H1 (cell line): Measurements from ENCODE around the gene MRPL4. TPM values are rescaled to one million over a fixed set of nuclear protein-coding genes. Genes with fewer than 3 reads are reported as not detected.

ENCODE experiments used
- CEBPB ChIP-seq: IDR thresholded peaks from 2 replicates; pipeline ENCODE4 v1.6.1; 2012; ENCODE audit warnings: low read depth, low read length
- SP2 ChIP-seq: IDR thresholded peaks from 2 replicates; pipeline ENCODE4 v1.6.1; 2012; ENCODE audit warnings: mild to moderate bottlenecking, low read length, inconsistent platforms
- SP4 ChIP-seq: IDR thresholded peaks from 2 replicates; pipeline ENCODE4 v1.6.1; 2012; ENCODE audit warnings: low read length, inconsistent platforms
- polyA plus RNA-seq, 7 experiments: library from polyadenylated mRNA; depleted of rRNA in 3 of 7; stranded (reverse) in 5 of 7; unstranded in 2 of 7; fragments of >200 nt in 5 of 7; fragments of 200-250 nt in 2 of 7; gene quantifications; 1 replicate in 5 of 7; 2 replicates in 1 of 7; 4 replicates in 1 of 7; pipeline versions ENCODE4 v1.2.1 to v1.2.3, GENCODE V29; 2011 to 2013; ENCODE audit warnings: missing spikeins in 2 of 7, mixed read lengths in 2 of 7
- total RNA-seq: library from RNA; stranded (reverse); fragmentation: NEBNext Ultra II Directional; extraction: Animal tissue kit (Norgen Biotek cat#: 25700); gene quantifications from 2 replicates; pipeline ENCODE4 v1.2.1, GENCODE V29; 2021
- TF ChIP-seq, protein P1 (sequence below): IDR thresholded peaks from 2 replicates; pipeline ENCODE4 v1.6.1; 2011; ENCODE audit warnings: low read depth, mild to moderate bottlenecking, low read length; ENCODE audit not compliant: insufficient read depth

MRPL4 gene
- total and polyA plus RNA-seq, 2 of the 8 experiments (the other 6 are each of a cell fraction or from before 2014, with no cell fraction given) = 82.3 to 187 TPM

- TF ChIP-seq SP4 = no peak
- no peak for TF ChIP-seq CEBPB
- TF ChIP-seq, protein P1, sequence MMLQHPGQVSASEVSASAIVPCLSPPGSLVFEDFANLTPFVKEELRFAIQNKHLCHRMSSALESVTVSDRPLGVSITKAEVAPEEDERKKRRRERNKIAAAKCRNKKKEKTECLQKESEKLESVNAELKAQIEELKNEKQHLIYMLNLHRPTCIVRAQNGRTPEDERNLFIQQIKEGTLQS = no peak
- TF ChIP-seq SP2 = no peak
Observed at GRCh38 chr19:10228393-10228792, 23.6 kb upstream of the MRPL4 start (continued).
